ENCODE data around the gene ZMYM2.

GRCh38 chr13:20118268-20119140, 160.0 kb downstream of the ZMYM2 start:
- TF ChIP-seq CTCF (IDR thresholded peaks at IDR 0.05): no peak
- no peak for TF ChIP-seq POLR2A (IDR thresholded peaks at IDR 0.05)

Data from uterus (tissue), 2 donors.